DND-41 (cell line): ENCODE results near the gene SRSF5.
A peak's percentile ranks its signal among the peaks of the same experiment; 100 is the strongest.

ENCODE experiments used
- ATAC-seq: fragments of 200-7000 bp; cut with Tn5 transposase; 3 replicates; pipeline ENCODE4 v1.9.1; 2021; ENCODE audit warnings: low read depth; ENCODE audit not compliant: insufficient read depth
- DNase-seq: peaks from one replicate; pipeline ENCODE4 v3.0.0-alpha.2; 2020
- H2AFZ ChIP-seq: 2 replicates; pipeline ENCODE4 v1.6.0; 2012; ENCODE audit warnings: low read depth, low read length
- H3K27ac ChIP-seq: 2 replicates; pipeline ENCODE4 v1.5.1; 2012; ENCODE audit warnings: low read length, inconsistent platforms
- H3K27me3 ChIP-seq: fragments of 200-600 bp; sonication (generic); 2 replicates; pipeline ENCODE4 v1.6.0; 2012; ENCODE audit warnings: low read length, mild to moderate bottlenecking, inconsistent platforms; ENCODE audit not compliant: insufficient read depth, poor library complexity
- H3K36me3 ChIP-seq: 2 replicates; pipeline ENCODE4 v1.5.1; 2012; ENCODE audit warnings: low read length, inconsistent platforms; ENCODE audit not compliant: insufficient read depth
- H3K4me1 ChIP-seq: 2 replicates; pipeline ENCODE4 v1.5.1; 2012; ENCODE audit warnings: mild to moderate bottlenecking, low read length; ENCODE audit not compliant: insufficient read depth
- H3K4me2 ChIP-seq: 2 replicates; pipeline ENCODE4 v1.6.0; 2012; ENCODE audit warnings: mild to moderate bottlenecking, moderate library complexity, low read length, inconsistent platforms; ENCODE audit not compliant: insufficient read depth
- H3K4me3 ChIP-seq, 2 experiments: fragments of 200-600 bp in 1 of 2; shearing (Covaris generic) in 1 of 2; 2 replicates each; pipeline ENCODE4 v1.5.1; 2012 to 2016; ENCODE audit warnings: inconsistent platforms in 2 of 2, low read length in 2 of 2, mild to moderate bottlenecking in 2 of 2, low read depth in 1 of 2, moderate library complexity in 1 of 2
- H3K79me2 ChIP-seq: 2 replicates; pipeline ENCODE4 v1.6.0; 2012; ENCODE audit warnings: low read length, inconsistent platforms; ENCODE audit not compliant: insufficient read depth
- H3K9ac ChIP-seq: 2 replicates; pipeline ENCODE4 v1.6.0; 2012; ENCODE audit warnings: low read depth, mild to moderate bottlenecking, inconsistent platforms, low read length, moderate library complexity
- H3K9me3 ChIP-seq: 2 replicates; pipeline ENCODE4 v1.5.1; 2012; ENCODE audit warnings: low read length, moderate library complexity, mild to moderate bottlenecking, inconsistent platforms; ENCODE audit not compliant: insufficient read depth, severe bottlenecking
- H4K20me1 ChIP-seq: 2 replicates; pipeline ENCODE4 v1.6.0; 2012; ENCODE audit warnings: low read length; ENCODE audit not compliant: insufficient read depth
- CTCF ChIP-seq: IDR thresholded peaks from 2 replicates; pipeline ENCODE4 v1.5.1; 2012; ENCODE audit warnings: borderline replicate concordance, low read length, moderate library complexity, mild to moderate bottlenecking; ENCODE audit not compliant: poor library complexity, severe bottlenecking; ENCODE audit errors: extremely low read depth
- EZH2 ChIP-seq: IDR thresholded peaks from 3 replicates; pipeline ENCODE4 v1.6.1; 2012; ENCODE audit warnings: borderline replicate concordance, low read depth, mild to moderate bottlenecking, moderate library complexity, low read length, inconsistent platforms; ENCODE audit not compliant: severe bottlenecking

Gene SRSF5

GRCh38 chr14:69767369-69767999 lies 542 bp downstream of the SRSF5 start:
- no peak for TF ChIP-seq EZH2
- TF ChIP-seq CTCF, result no peak
- Histone ChIP-seq H3K4me3 (peak overlapping the region; percentile 67 to 86), H3K27ac (peak overlapping the region; percentile 89), H2AFZ (peak overlapping the region; percentile 96), H4K20me1 (peaks cover 32% of the 10 kb centered on the region), H3K4me1 (peaks cover 43% of the 10 kb centered on the region), H3K9ac (peak overlapping the region; percentile 98), H3K9me3 (no peaks in the 10 kb centered on the region), H3K4me2 (peak overlapping the region; percentile 73), H3K36me3 (peaks cover 53% of the 10 kb centered on the region), H3K79me2 (peaks cover 43% of the 10 kb centered on the region), H3K27me3 (no peaks in the 10 kb centered on the region)
- ATAC-seq, result peak; percentile 80
- peak; percentile 91 for DNase-seq

GRCh38 chr14:69768873-69769272 lies 1.9 kb downstream of the SRSF5 start:
- Histone ChIP-seq H2AFZ (no peak overlapping the region), H3K27ac (peak overlapping the region; percentile 89; the same call in 1 of the 2 replicates), H3K36me3 (peaks cover 67% of the 10 kb centered on the region), H3K4me3 (peak overlapping the region in 1 of 2 experiments; percentile 67; a peak in 2 of 4 replicates), H3K9me3 (no peaks in the 10 kb centered on the region), H4K20me1 (peaks cover 36% of the 10 kb centered on the region), H3K4me1 (peaks cover 43% of the 10 kb centered on the region), H3K79me2 (peaks cover 43% of the 10 kb centered on the region), H3K9ac (no peak overlapping the region), H3K4me2 (peak overlapping the region; percentile 73), H3K27me3 (no peaks in the 10 kb centered on the region)
- ATAC-seq (no peak), DNase-seq (no peak)
- TF ChIP-seq EZH2 (no peak), CTCF (no peak)

GRCh38 chr14:69769623-69770022 lies 2.7 kb downstream of the SRSF5 start:
- ATAC-seq (no peak), DNase-seq (no peak)
- Histone ChIP-seq H3K4me2 (peak overlapping the region; percentile 48), H3K9me3 (no peaks in the 10 kb centered on the region), H3K27ac (no peak overlapping the region), H2AFZ (no peak overlapping the region), H3K36me3 (peaks cover 74% of the 10 kb centered on the region), H3K27me3 (no peaks in the 10 kb centered on the region), H3K4me1 (peaks cover 43% of the 10 kb centered on the region), H3K9ac (no peak overlapping the region), H3K79me2 (peaks cover 43% of the 10 kb centered on the region), H4K20me1 (peaks cover 36% of the 10 kb centered on the region), H3K4me3 (peak overlapping the region in 1 of 2 experiments; percentile 15; a peak in 2 of 4 replicates)
- TF ChIP-seq EZH2 (no peak), CTCF (no peak)

- Histone ChIP-seq H2AFZ (no peak overlapping the region), H4K20me1 (peaks cover 36% of the 10 kb centered on the region), H3K27ac (no peak overlapping the region), H3K36me3 (peaks cover 83% of the 10 kb centered on the region), H3K9me3 (no peaks in the 10 kb centered on the region), H3K4me1 (peaks cover 43% of the 10 kb centered on the region), H3K27me3 (no peaks in the 10 kb centered on the region), H3K9ac (no peak overlapping the region), H3K4me2 (peak overlapping the region; percentile 15; the same call in 1 of the 2 replicates), H3K79me2 (peaks cover 43% of the 10 kb centered on the region), H3K4me3 (no peak overlapping the region)
- TF ChIP-seq CTCF (no peak), EZH2 (no peak)
- DNase-seq, result no peak
- no peak for ATAC-seq
Measured at GRCh38 chr14:69770559-69770958, 3.6 kb downstream of the SRSF5 start.
